ENCODE data around the gene LMX1B. TPM values are rescaled to one million over a fixed set of nuclear protein-coding genes. Genes with fewer than 3 reads are reported as not detected.

LMX1B gene
- total RNA-seq, 1 donor from 2014 or later = 1.3 TPM

GRCh38 chr9:126703002-126703865 is 89.5 kb downstream of the LMX1B start:
- intact Hi-C loops (cut with micrococcal nuclease) = no loop called here
- peaks cover 20% of the 10 kb centered on the region for H3K4me1 ChIP-seq
- H3K36me3 ChIP-seq = no peaks in the 10 kb centered on the region
- no peak for DNase-seq
- no peak overlapping the region for H3K4me3 ChIP-seq
- H3K27me3 ChIP-seq (ENCODE audit: low read depth) = peaks cover 82% of the 10 kb centered on the region
- TF ChIP-seq CTCF (IDR thresholded peaks at IDR 0.05; ENCODE audit: borderline replicate concordance) = no peak
- no peaks in the 10 kb centered on the region for H3K9me3 ChIP-seq (replicated peaks)
- no peak overlapping the region for H3K27ac ChIP-seq (replicated peaks)

- peaks cover 85% of the 10 kb centered on the region for H3K27me3 ChIP-seq (ENCODE audit: low read depth)
- H3K27ac ChIP-seq (replicated peaks) = no peak overlapping the region
- no peak for TF ChIP-seq CTCF (IDR thresholded peaks at IDR 0.05; ENCODE audit: borderline replicate concordance)
- H3K36me3 ChIP-seq = no peaks in the 10 kb centered on the region
- no peaks in the 10 kb centered on the region for H3K9me3 ChIP-seq (replicated peaks)
- intact Hi-C loops (cut with micrococcal nuclease) = no loop called here
- H3K4me1 ChIP-seq = peaks cover 20% of the 10 kb centered on the region
- no peak overlapping the region for H3K4me3 ChIP-seq
- no peak for DNase-seq
These were observed 90.1 kb downstream of the LMX1B start for GRCh38 chr9:126703866-126704156.

- intact Hi-C loops (cut with micrococcal nuclease) = no loop called here
- H3K4me3 ChIP-seq = no peak overlapping the region
- H3K4me1 ChIP-seq = peaks cover 20% of the 10 kb centered on the region
- peaks cover 85% of the 10 kb centered on the region for H3K27me3 ChIP-seq (ENCODE audit: low read depth)
- H3K9me3 ChIP-seq (replicated peaks) = no peaks in the 10 kb centered on the region
- H3K27ac ChIP-seq (replicated peaks) = no peak overlapping the region
- no peak for TF ChIP-seq CTCF (IDR thresholded peaks at IDR 0.05; ENCODE audit: borderline replicate concordance)
- no peak for DNase-seq
- no peaks in the 10 kb centered on the region for H3K36me3 ChIP-seq
These were observed 90.6 kb downstream of the LMX1B start for GRCh38 chr9:126704157-126704891.

GRCh38 chr9:126704892-126705766 is 91.4 kb downstream of the LMX1B start:
- DNase-seq = peak; percentile 72
- Histone ChIP-seq H3K9me3 (replicated peaks) (no peaks in the 10 kb centered on the region), H3K27ac (replicated peaks) (no peak overlapping the region), H3K36me3 (no peaks in the 10 kb centered on the region), H3K27me3 (ENCODE audit: low read depth) (peaks cover 85% of the 10 kb centered on the region), H3K4me1 (peaks cover 20% of the 10 kb centered on the region), H3K4me3 (peak overlapping the region; percentile 51)
- peak; percentile 92 for TF ChIP-seq CTCF (IDR thresholded peaks at IDR 0.05; ENCODE audit: borderline replicate concordance)
- intact Hi-C loops (cut with micrococcal nuclease) = loop anchor here (5.0 kb wide), 1 partner anchor 77 kb away; no protein-coding TSS in a partner anchor
